A673 (cell line): ENCODE measurements around the gene ACE.

Experiments used
- EZH2 ChIP-seq: fragments of 200-600 bp; sonication (generic); IDR thresholded peaks from 2 replicates; pipeline ENCODE4 v1.6.1; 2017; ENCODE audit warnings: borderline replicate concordance, low read depth, mild to moderate bottlenecking, mixed read lengths, antibody characterized with exemption, low read length; ENCODE audit not compliant: poor library complexity, severe bottlenecking
- TF ChIP-seq, protein P1 (sequence below): fragments of 300-800, 200-600 bp; sonication (generic); conservative IDR thresholded peaks from 2 replicates; pipeline ENCODE4 v1.5.1; 2017; ENCODE audit warnings: low read depth, mild to moderate bottlenecking, antibody characterized with exemption, low read length, moderate library complexity, mixed read lengths

DNA sequence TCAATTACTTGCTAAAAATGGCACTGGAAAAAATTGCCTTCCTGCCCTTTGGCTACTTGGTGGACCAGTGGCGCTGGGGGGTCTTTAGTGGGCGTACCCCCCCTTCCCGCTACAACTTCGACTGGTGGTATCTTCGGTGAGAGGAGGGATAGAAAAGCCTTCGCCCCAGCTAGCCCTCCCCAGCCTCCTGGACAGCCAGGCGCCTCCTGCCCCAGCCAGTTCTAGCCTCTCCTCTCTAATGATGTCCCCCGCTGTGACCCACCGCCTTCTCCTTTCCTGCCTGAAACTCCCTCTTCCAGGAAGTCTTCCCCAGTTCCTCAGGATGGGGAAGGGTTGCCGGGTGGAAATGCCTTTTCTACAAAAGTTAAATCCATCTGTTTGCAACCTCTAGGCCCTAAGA lies 6.2 kb downstream of the ACE start:
- TF ChIP-seq, protein P1, sequence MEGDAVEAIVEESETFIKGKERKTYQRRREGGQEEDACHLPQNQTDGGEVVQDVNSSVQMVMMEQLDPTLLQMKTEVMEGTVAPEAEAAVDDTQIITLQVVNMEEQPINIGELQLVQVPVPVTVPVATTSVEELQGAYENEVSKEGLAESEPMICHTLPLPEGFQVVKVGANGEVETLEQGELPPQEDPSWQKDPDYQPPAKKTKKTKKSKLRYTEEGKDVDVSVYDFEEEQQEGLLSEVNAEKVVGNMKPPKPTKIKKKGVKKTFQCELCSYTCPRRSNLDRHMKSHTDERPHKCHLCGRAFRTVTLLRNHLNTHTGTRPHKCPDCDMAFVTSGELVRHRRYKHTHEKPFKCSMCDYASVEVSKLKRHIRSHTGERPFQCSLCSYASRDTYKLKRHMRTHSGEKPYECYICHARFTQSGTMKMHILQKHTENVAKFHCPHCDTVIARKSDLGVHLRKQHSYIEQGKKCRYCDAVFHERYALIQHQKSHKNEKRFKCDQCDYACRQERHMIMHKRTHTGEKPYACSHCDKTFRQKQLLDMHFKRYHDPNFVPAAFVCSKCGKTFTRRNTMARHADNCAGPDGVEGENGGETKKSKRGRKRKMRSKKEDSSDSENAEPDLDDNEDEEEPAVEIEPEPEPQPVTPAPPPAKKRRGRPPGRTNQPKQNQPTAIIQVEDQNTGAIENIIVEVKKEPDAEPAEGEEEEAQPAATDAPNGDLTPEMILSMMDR: no peak
- no peak for TF ChIP-seq EZH2
